ENCODE measurements around the gene PRR29.

The PRR29 gene

GRCh38 chr17:63998721-63999679, 849 bp downstream of the PRR29 start:
- no peak for DNase-seq

GRCh38 chr17:63999680-64000531, 1.8 kb downstream of the PRR29 start:
- DNase-seq = no peak

- no peak for DNase-seq
Observed at GRCh38 chr17:64001091-64001579, 3.0 kb downstream of the PRR29 start.

GRCh38 chr17:64001763-64002529, 3.8 kb downstream of the PRR29 start:
- DNase-seq = peak; percentile 18

- no peak for DNase-seq
Observed at GRCh38 chr17:64002658-64003525, 4.7 kb downstream of the PRR29 start.

- DNase-seq = no peak
Observed at GRCh38 chr17:64003526-64004121, 5.5 kb downstream of the PRR29 start.

GRCh38 chr17:64004218-64004770, 6.1 kb downstream of the PRR29 start:
- DNase-seq = no peak

GRCh38 chr17:64004903-64005733, 7.0 kb downstream of the PRR29 start:
- no peak for DNase-seq

- peak; percentile 51 for DNase-seq
Observed at GRCh38 chr17:64005734-64006167, 7.6 kb downstream of the PRR29 start.

GRCh38 chr17:64006361-64007088, 8.4 kb downstream of the PRR29 start:
- peak; percentile 63 for DNase-seq

GRCh38 chr17:64007089-64007837, 9.1 kb downstream of the PRR29 start:
- DNase-seq = peak; percentile 13

GRCh38 chr17:64007838-64008282, 9.7 kb downstream of the PRR29 start:
- DNase-seq = peak; percentile 46

GRCh38 chr17:64008346-64008745, 10.2 kb downstream of the PRR29 start:
- DNase-seq = no peak

GRCh38 chr17:64008830-64009229, 10.7 kb downstream of the PRR29 start:
- no peak for DNase-seq

GRCh38 chr17:64009571-64010402, 11.6 kb downstream of the PRR29 start:
- no peak for DNase-seq

GRCh38 chr17:64015447-64015846, 17.3 kb downstream of the PRR29 start:
- DNase-seq = no peak

GRCh38 chr17:64016231-64016784, 18.2 kb downstream of the PRR29 start:
- no peak for DNase-seq

Data from right hindlimb (tissue), 1 donor.